ENCODE results near the gene CLEC4G.
"Not testable (repeated sequence)": the region's sequence is repeated elsewhere in the genome, so short reads cannot be mapped to it uniquely, and the experiment has no call there.

The CLEC4G gene, protein sequence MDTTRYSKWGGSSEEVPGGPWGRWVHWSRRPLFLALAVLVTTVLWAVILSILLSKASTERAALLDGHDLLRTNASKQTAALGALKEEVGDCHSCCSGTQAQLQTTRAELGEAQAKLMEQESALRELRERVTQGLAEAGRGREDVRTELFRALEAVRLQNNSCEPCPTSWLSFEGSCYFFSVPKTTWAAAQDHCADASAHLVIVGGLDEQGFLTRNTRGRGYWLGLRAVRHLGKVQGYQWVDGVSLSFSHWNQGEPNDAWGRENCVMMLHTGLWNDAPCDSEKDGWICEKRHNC

DNA sequence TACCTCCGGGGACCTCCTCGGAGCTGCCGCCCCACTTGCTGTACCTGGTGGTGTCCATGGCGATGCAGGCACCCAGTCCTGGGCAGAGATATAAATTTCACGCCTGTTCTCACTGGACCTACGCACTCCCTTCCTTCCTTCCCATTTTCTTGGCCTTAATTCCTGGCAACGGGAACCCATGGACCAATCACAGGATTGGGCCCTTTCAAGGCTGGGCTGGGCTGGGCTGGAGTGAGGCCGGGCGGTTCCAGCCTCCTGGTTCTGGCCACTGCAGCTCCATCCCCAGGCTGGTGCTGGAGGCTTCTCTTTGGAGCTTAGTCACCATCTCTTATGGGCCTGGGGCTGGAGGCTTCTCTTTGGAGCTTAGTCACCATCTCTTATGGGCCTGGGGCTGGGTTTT is at the start of gene CLEC4G:
CLEC4G (minus strand) TSS at position 66 of the 400 bp plus-strand sequence; CDS start at position 58, 8 bp downstream.
- no peak for DNase-seq (ENCODE audit: low read depth)

DNA sequence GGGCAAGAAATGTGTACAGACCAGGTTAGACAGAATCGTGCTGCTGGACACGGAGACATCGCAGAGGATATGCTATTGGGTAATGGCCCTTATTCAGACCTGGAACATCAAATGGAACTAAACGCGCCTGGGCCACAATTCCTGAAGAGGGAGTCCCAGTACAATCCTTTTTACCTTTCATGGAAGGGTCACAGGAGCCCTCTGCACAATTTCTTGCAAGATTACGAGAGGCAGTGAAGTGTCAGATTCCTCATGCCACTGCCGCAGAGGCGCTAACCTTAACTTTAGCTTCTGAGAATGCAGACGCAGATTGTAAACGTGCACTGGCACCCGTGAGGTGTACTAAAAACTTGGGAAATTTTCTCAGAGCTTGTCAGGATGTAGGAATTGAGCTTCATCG is 49.2 kb upstream of the CLEC4G start:
- DNase-seq (ENCODE audit: low read depth) = no peak

DNA sequence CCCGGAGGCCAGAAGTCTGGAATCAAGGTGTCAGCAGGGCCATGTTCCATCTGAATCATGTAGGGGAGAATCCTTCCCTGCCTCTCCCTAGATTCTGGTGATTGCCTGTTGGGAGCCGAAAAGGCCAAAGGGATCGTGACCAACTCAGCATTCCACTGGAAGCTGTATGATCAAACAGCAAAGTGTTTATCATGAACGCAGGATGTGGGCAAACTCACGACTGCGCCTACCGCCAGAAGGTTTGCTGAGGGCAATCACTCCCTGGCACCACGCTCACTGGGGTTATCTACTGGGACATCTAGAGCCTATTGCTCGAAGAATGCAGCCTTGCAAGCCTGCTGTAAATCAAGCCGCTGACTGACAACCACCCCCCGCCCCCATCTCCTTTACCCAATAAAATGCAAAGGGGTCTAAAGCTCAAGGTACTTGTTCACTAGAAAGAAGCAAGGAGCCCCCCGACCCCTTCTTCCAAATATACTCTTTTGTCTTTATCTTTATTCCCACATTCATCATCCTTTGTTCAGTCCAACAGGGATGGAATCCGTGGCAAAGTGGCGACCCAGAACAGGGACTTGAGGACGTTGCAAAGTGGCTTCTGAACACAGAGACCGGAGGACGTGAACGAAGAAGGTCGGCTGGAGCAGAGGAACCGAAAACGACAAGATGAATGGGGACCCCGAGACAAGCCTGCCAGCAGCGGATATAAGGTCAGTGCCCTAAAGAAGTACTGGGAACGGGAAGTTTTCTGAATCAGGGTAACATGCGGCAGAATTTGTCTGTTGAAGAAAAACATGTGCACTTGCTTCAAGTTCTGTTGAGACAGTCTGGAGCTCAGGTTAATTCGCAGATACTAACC is 47.9 kb upstream of the CLEC4G start:
- no peak for DNase-seq (ENCODE audit: low read depth)

DNA sequence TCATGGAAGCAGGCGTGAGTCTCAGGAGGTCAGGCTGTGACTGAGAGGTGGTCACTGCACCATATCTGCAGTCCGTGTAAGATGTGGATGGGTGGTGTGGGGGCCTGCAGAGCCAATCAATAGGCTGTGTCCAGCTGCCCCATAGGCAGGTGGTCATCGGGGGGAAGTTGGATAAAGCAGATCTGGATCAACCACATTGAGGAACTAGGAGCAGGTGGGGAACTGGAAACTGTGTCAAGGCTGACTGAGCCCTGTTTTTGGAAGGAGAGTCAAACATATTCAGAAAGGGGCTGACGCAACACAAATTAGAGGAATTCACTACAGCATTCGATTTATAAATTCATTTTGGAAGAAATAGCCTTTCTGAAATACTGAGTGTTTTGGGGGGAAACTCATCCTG is 46.2 kb upstream of the CLEC4G start:
- no peak for DNase-seq (ENCODE audit: low read depth)

DNA sequence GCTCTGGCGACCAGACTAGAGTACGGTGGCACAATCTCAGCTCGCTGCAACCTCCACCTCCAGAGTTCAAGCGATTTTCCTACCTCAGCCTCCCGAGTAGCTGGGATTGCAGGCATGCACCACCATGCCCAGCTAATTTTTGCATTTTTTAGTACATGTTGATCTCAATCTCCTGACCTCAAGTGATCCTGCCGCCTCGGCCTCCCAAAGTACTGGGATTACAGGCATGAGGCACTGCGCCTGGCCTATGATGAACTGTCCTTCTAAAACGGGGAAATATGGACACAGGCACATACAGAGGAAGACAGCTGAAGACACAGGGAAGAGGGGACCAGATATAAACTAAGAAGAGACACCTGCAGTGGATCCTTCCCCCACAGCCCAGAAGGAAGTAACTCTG is 43.9 kb upstream of the CLEC4G start:
- DNase-seq (ENCODE audit: low read depth) = no peak

DNA sequence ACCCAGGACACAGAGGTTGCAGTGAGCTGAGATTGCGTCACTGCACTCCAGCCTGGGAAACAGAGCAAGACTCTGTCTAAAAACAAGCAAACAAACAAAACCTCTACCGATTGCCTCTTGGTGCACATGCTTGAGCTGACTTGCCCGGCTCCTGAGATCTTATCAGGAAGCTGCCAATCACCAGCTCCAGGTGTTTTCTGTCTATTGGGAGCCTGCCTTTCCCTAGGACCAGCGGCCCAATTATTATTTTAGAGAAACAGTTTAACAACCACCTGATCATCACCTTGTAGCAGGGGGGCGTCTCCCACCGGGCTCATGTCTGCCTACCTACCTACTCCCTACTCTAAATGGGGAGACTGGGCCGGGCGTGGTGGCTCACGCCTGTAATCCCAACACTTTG is 41.9 kb upstream of the CLEC4G start:
- no peak for DNase-seq (ENCODE audit: low read depth)

DNA sequence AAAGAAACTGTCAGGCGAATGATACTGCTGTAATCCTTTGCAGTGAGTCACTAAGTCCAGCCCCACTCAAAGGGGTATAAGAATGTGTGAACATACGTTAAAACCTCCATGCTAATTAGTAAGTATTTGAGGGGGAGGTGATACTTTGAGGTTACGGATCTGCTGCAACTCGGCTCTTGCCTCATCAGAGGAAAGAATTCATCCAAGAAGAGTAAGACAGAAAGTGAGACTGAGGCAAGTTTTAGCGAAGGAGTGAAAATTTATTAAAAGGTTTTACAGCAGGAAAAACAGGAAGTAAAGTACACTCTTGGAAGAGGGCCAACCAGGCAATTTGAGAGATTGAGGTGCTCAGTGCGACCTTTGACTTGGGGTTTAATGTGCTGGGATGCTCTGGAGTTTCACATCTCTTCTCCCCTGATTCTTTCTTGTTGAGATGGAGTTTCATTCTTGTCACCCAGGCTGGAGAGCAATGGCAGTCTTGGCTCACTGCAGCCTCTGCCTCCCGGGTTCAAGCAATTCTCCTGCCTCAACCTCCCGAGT is 40.9 kb upstream of the CLEC4G start:
- no peak for DNase-seq (ENCODE audit: low read depth)

DNA sequence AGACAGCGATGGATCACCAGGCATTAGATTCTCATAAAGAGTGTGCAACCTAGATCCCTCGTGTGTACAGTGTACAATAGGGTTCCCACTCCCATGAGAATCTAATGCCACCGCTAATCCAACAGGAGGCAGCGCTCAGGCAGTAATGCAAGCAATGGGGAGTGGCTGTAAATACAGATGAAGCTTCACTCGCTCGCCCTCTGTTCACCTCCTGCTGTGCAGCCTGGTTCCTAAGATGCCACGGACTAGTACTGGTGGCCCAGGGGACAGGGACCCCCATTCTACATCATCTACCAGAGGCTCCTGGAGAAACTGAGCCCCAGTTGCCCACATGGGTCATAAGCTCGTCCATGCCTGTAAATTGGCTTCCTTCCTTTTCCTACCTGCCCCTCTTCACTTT is 39.2 kb upstream of the CLEC4G start:
- DNase-seq (ENCODE audit: low read depth) = no peak

DNA sequence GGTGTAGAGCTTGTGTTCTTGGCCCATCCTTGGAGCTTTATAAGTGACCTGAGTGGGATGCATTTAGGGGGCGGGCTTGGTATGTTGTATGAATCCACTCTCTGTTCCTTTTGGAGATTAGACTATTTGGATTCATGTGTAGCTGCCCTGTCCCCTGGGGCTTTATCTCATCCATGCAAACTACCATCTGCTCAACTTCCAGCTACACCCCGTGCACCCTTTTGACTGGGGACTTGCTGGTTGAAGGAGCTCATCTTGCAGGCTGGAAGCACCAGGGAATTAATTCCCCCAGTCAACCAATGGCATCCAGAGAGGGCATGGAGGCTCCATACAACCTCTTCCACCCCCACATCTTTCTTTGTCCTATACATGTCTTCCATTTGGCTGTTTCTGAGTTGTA is 37.3 kb upstream of the CLEC4G start:
- DNase-seq (ENCODE audit: low read depth) = no peak

DNA sequence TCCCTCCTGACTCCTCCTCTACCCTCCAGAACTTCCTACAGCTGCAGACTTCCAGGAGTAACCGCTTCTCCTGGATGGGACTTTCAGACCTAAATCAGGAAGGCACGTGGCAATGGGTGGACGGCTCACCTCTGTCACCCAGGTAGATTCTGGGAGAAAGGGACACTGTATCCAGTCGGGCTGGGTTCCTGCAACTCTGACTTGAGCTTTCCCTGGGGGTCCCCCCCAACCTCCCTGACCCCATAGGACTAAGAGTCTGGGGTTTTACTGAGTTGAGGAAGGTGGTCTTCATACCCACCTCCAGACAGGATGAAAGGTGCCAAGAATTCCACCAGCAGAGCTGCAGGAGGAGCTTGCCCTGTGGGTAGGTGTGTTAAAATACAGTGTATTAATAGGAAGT is 35.6 kb upstream of the CLEC4G start:
- no peak for DNase-seq (ENCODE audit: low read depth)

DNA sequence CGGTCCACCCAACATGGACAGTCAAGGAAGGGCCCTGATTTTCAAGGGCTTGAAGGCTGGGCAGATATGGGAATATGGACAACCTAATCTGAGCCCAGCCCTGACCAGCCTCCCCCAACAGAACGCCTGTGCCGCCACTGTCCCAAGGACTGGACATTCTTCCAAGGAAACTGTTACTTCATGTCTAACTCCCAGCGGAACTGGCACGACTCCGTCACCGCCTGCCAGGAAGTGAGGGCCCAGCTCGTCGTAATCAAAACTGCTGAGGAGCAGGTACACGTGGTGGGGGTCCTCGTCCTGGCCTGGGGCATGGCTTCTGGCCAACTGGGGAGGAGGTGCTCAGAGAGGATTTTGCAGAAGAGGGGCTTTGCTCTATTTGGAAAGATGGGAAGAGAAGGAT is 34.6 kb upstream of the CLEC4G start:
- no peak for DNase-seq (ENCODE audit: low read depth)

DNA sequence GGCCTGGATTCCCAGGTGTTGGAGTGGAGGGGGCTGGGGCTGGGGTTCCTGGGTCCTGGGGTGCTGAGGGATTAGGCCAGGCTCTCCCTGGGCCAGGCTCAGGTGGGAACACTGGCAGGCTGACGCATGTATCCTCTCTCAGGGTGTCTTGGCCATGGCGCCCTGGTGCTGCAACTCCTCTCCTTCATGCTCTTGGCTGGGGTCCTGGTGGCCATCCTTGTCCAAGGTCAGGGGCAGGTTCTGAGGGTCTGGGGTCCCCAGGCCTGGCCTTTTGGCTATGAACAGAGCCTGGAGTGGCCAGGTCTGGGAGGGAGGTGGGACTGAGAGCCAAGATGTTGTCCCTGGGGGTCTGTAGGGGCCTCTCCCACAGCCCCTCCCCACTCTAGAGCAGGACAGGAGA is 33.1 kb upstream of the CLEC4G start:
- DNase-seq (ENCODE audit: low read depth) = not testable (repeated sequence)

DNA sequence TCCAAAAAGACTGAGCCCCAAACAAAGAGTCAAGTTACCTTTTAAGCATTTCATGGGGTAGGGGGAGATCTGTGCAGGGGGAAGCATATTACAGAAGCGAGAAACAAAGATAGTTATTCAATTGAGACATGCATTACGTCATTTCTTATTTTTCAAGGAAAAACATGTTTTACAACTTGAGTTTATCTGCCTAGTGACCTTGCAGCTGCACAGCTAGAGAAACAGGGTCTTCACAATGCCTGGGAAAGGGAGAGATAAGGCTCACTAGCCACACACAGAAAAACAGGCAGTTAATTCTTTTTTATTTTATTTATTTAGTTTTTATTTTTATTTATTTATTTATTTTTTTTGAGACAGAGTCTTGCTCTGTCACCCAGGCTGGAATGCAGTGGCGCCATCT is 32.2 kb upstream of the CLEC4G start:
- DNase-seq (ENCODE audit: low read depth) = not testable (repeated sequence)

DNA sequence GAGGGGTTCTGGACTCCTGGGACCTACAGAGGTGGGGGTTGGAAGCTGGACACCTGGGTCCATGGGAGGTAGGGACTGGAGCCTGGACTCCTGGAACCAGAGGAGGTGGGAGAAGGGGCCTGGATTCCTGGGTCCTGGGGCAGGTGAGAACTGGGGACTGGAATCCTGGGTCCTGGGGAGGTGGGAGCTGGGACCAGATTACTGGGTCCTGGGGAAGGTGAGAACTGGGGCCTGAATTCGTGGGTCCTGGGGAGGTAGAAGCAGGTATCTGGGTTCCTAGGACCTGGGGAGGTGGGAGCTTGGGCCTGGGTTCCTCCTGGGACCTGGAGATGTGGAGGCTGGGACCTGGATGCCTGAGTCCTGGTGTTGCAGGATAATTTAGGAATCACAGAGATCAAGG is 31.8 kb upstream of the CLEC4G start:
- DNase-seq (ENCODE audit: low read depth) = no peak

DNA sequence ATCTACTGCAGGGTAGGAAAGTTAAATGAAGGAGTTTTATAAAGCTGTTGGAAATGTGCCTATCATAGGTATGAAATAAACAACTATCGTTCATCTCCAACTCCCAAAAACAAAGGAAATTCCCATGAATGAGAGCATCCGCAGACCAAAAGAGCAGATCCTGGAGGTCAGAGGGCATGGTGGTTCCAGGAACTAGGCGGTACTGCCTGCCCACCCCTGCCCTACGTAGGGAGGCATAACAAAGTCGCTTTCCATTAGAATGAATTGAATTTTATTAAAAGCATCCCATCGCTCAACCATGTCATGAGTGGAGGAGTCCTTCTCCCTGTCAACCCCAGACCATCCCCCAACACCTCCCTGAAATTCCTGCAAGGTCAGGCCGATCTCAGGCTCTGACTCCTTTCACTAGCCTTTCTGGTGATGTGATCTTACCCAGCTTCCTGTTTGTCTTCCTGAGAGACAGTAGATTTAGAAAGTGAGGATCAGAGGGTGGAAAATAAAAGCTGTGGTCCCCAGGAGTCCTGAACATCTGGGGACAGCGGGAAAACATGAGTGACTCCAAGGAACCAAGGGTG is 30.9 kb upstream of the CLEC4G start, which contains the start of gene CLEC4M:
CLEC4M (plus strand) TSS at position 525 of the 575 bp plus-strand sequence; CDS start at position 549, 24 bp downstream.
- no peak for DNase-seq (ENCODE audit: low read depth)

DNA sequence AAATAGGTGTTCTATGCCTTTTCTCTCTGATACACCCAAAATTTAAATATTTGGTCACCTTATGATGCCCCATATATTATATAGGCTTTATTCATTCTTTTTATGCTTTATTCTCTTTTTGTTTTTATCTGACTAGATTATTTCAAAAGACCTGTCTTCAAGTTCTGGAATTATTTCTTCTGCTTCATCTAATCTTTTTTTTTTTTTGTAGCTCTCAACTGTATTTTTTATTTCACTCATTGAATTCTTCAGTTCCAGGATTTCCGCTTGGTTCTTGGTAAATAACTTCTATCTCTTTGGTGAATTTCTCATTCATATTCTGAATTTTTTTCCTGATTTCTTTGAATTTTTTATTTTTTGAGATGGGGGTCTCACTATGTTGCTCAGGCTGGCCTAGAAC is 27.2 kb upstream of the CLEC4G start:
- DNase-seq (ENCODE audit: low read depth) = no peak

DNA sequence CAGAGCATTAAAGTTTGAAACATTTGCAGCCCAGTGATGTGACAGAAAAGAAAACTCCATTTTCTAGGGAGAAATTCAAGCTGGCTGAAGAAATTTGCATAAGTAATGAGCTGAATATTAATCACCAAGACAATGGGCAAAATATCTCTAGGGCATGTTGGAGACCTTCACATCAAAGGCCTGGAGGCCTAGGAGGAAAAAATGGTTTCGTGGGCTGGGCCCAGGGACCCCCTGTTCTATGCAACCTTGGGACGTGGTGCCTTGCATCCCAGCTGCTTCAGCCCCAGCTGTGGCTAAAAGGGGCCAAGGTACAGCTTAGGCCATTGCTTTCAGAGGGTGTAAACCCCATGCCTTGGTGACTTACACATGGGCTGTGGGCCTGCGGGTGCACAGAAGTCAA is 25.4 kb upstream of the CLEC4G start:
- no peak for DNase-seq (ENCODE audit: low read depth)

DNA sequence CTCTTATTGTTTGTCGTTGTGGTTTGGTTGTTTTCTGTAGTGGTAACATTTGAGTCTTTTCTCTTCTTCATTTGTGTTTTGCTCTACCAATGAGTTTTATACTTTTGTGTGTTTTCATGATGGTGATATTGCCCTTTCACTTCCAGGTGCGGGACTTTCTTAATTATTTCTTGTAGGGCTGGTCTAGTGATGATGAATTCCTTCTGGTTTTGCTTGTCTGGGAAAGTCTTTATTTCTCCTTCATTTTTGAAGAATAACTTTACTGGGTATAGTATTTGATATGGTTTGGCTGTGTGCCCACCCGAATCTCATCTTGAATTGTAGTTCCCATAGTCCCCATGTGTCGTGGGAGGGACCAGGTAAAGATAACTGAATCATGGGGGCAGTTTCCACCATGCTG is 24.3 kb upstream of the CLEC4G start:
- DNase-seq (ENCODE audit: low read depth) = no peak

DNA sequence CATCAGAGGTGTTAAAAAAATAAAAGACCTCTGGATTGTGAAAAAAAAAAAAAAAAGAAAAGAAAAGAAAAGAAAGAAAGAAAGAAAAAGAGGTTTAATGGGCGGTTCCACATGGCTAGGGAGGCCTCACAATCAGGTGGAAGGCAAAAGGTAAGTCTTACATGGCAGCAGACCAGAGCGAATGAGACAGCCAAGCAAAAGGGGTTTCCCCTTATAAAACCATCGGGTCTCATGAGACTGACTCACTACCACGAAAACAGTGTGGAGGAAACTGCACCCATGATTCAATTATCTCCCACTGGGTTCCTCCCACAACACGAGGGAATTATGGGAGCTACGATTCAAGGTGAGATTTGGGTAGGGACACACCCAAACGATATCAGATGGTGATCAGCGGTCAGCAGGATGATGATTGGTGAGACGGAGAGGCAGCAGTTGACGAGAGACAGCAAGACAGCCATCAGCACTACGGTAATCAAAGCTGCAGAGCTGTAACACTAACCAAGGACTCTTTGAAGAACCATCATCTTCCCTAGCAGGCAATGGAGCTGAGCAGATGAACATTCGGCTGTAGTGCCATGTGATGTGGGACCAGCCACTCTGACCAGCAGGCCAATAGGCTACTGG is 19.4 kb upstream of the CLEC4G start:
- DNase-seq (ENCODE audit: low read depth) = no peak

DNA sequence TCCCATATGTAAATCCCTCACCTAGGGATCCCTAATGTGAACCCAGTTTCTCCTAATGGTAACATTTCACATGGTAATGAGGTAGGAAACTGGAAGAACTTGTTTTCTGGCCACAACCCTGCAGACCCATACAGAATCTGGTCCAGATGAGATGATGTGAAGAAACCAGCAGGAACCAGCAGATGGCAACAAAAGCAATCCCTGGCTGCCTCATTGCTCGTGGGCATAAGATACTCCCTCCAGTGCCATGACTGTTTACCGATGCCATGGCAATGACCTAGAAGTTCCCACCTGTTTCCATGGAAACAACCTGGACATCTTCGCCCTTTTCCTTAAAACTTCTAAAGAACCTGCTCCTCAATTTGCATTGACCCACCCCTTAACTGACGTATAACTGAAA is 16.8 kb upstream of the CLEC4G start:
- no peak for DNase-seq (ENCODE audit: low read depth)

DNA sequence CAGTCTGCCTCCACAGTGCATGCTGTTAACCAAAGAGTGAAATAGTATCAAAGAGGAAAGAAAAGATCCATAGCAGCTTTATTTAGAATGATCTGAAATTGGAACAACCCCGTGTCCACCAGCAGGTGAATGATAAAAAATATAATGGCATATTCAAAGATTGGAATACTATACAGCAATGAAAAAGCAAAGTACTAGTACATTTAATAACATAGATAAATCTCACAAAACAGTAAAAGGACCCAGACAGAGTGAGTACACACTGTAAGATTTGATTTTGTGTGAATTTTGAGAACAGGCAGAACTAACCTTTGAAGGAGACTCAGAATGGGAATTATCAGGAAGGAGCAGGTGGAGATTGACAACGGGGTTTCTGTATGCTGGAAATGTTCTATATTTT is 16.3 kb upstream of the CLEC4G start:
- no peak for DNase-seq (ENCODE audit: low read depth)

Data from CMK (cell line).